H9 (cell line): ENCODE measurements around the gene RNF31. TPM values are rescaled to one million over a fixed set of nuclear protein-coding genes. Genes with fewer than 3 reads are reported as not detected.

Source experiments
- DNase-seq: peaks from one replicate; pipeline ENCODE4 v3.0.0-alpha.2; 2017
- H2AFZ ChIP-seq: one replicate; pipeline ENCODE4 v1.6.1; 2013; ENCODE audit warnings: mild to moderate bottlenecking, low read length, control low read depth, moderate library complexity
- H2AK5ac ChIP-seq: 2 replicates; pipeline ENCODE4 v1.6.1; 2013; ENCODE audit warnings: low read length, control low read depth, mixed read lengths; ENCODE audit not compliant: insufficient read length
- H2BK120ac ChIP-seq: one replicate; pipeline ENCODE4 v1.6.1; 2013; ENCODE audit warnings: low read depth, mild to moderate bottlenecking, low read length, control low read depth, inconsistent platforms; ENCODE audit not compliant: poor library complexity, severe bottlenecking
- H2BK12ac ChIP-seq: 2 replicates; pipeline ENCODE4 v1.6.1; 2013; ENCODE audit warnings: low read length, control low read depth, mixed read lengths, low read depth; ENCODE audit not compliant: insufficient read length
- H2BK15ac ChIP-seq: 2 replicates; pipeline ENCODE4 v1.6.1; 2013; ENCODE audit warnings: low read depth, low read length, control low read depth
- H2BK20ac ChIP-seq: one replicate; pipeline ENCODE4 v1.6.1; 2013; ENCODE audit warnings: low read depth, mild to moderate bottlenecking, low read length, control low read depth, inconsistent platforms; ENCODE audit not compliant: poor library complexity, severe bottlenecking
- H2BK5ac ChIP-seq: 2 replicates; pipeline ENCODE4 v1.6.1; 2013; ENCODE audit warnings: low read length, control low read depth, mixed read lengths; ENCODE audit not compliant: insufficient read length
- H3K14ac ChIP-seq: 2 replicates; pipeline ENCODE4 v1.6.1; 2013; ENCODE audit warnings: low read length, control low read depth; ENCODE audit not compliant: insufficient read depth
- H3K18ac ChIP-seq: 2 replicates; pipeline ENCODE4 v1.6.1; 2013; ENCODE audit warnings: low read depth, mild to moderate bottlenecking, mixed read lengths, low read length, control low read depth; ENCODE audit not compliant: insufficient read length
- H3K23ac ChIP-seq: 2 replicates; pipeline ENCODE4 v1.6.1; 2013; ENCODE audit warnings: low read length, control low read depth, mixed read lengths, low read depth; ENCODE audit not compliant: insufficient read length
- H3K23me2 ChIP-seq: 2 replicates; pipeline ENCODE4 v1.6.1; 2013; ENCODE audit warnings: low read depth, mild to moderate bottlenecking, mixed read lengths, low read length, control low read depth; ENCODE audit not compliant: insufficient read length, poor library complexity, severe bottlenecking
- H3K27ac ChIP-seq: 2 replicates; pipeline ENCODE4 v1.5.1; 2013; ENCODE audit warnings: low read length, control low read depth, mixed read lengths, low read depth; ENCODE audit not compliant: insufficient read length
- H3K27me3 ChIP-seq: 2 replicates; pipeline ENCODE4 v1.6.1; 2013; ENCODE audit warnings: low read length, control low read depth, inconsistent platforms; ENCODE audit not compliant: insufficient read depth
- H3K4ac ChIP-seq: 2 replicates; pipeline ENCODE4 v1.6.1; 2013; ENCODE audit warnings: low read depth, mild to moderate bottlenecking, control low read depth, inconsistent platforms, low read length, moderate library complexity
- H3K4me1 ChIP-seq: 2 replicates; pipeline ENCODE4 v1.6.1; 2013; ENCODE audit warnings: low read length, control low read depth, inconsistent platforms; ENCODE audit not compliant: insufficient read depth
- H3K4me2 ChIP-seq: 2 replicates; pipeline ENCODE4 v1.6.1; 2013; ENCODE audit warnings: low read length, control low read depth, mixed read lengths; ENCODE audit not compliant: insufficient read length, insufficient read depth
- H3K56ac ChIP-seq: 2 replicates; pipeline ENCODE4 v1.6.1; 2013; ENCODE audit warnings: low read depth, mild to moderate bottlenecking, mixed read lengths, low read length, control low read depth; ENCODE audit not compliant: insufficient read length
- H3K79me1 ChIP-seq: 2 replicates; pipeline ENCODE4 v1.6.1; 2013; ENCODE audit warnings: low read depth, mild to moderate bottlenecking, moderate library complexity, low read length, control low read depth, inconsistent platforms; ENCODE audit not compliant: insufficient read depth, poor library complexity, severe bottlenecking
- H3K79me2 ChIP-seq: 2 replicates; pipeline ENCODE4 v1.6.1; 2013; ENCODE audit warnings: low read length, control low read depth, inconsistent platforms; ENCODE audit not compliant: insufficient read depth
- H3K9ac ChIP-seq: 2 replicates; pipeline ENCODE4 v1.6.1; 2013; ENCODE audit warnings: low read length, control low read depth, mixed read lengths; ENCODE audit not compliant: insufficient read length; ENCODE audit errors: extremely low read depth
- H3K9me3 ChIP-seq: one replicate; pipeline ENCODE4 v1.6.1; 2013; ENCODE audit warnings: low read depth, low read length, inconsistent platforms; ENCODE audit not compliant: control insufficient read depth
- H3T11ph ChIP-seq: one replicate; pipeline ENCODE4 v1.6.1; 2013; ENCODE audit warnings: mild to moderate bottlenecking, low read length, control low read depth, inconsistent platforms
- H4K20me1 ChIP-seq: one replicate; pipeline ENCODE4 v1.6.1; 2013; ENCODE audit not compliant: control insufficient read depth, insufficient read length, insufficient read depth
- H4K5ac ChIP-seq: 2 replicates; pipeline ENCODE4 v1.6.1; 2013; ENCODE audit warnings: low read depth, mild to moderate bottlenecking, mixed read lengths, low read length, control low read depth; ENCODE audit not compliant: insufficient read length
- H4K8ac ChIP-seq: replicated peaks from 2 replicates; pipeline ENCODE4 v1.6.1; 2013; ENCODE audit warnings: low read length, control low read depth, mixed read lengths, low read depth; ENCODE audit not compliant: insufficient read length
- H4K91ac ChIP-seq: 2 replicates; pipeline ENCODE4 v1.6.1; 2013; ENCODE audit warnings: low read depth, mild to moderate bottlenecking, moderate library complexity, mixed read lengths, low read length, control low read depth; ENCODE audit not compliant: insufficient read length
- H3K27ac Mint-ChIP-seq, 3 experiments: 2 replicates in 2 of 3; 3 replicates in 1 of 3; pipeline ENCODE4 v1.8.0; 2020 to 2021; ENCODE audit warnings: mixed read lengths in 3 of 3, mild to moderate bottlenecking in 1 of 3, moderate library complexity in 1 of 3
- H3K27me3 Mint-ChIP-seq: 2 replicates; pipeline ENCODE4 v1.8.0; 2021; ENCODE audit warnings: low read depth, mild to moderate bottlenecking, moderate library complexity, mixed read lengths
- H3K36me3 Mint-ChIP-seq, 3 experiments: 2 replicates in 2 of 3; 3 replicates in 1 of 3; pipeline ENCODE4 v1.8.0; 2020 to 2021; ENCODE audit warnings: low read depth in 3 of 3, mixed read lengths in 3 of 3; ENCODE audit not compliant: insufficient read depth in 1 of 3
- H3K4me1 Mint-ChIP-seq, 2 experiments: 2 replicates each; pipeline ENCODE4 v1.8.0; 2020; ENCODE audit warnings: mixed read lengths in 2 of 2
- H3K4me3 Mint-ChIP-seq, 2 experiments: 2 replicates in 1 of 2; 3 replicates in 1 of 2; pipeline ENCODE4 v1.8.0; 2020 to 2021; ENCODE audit warnings: mild to moderate bottlenecking in 2 of 2, mixed read lengths in 2 of 2, moderate library complexity in 1 of 2
- H3K9me3 Mint-ChIP-seq, 2 experiments: 2 replicates in 1 of 2; 3 replicates in 1 of 2; pipeline ENCODE4 v1.8.0; 2020; ENCODE audit warnings: mild to moderate bottlenecking in 2 of 2, mixed read lengths in 2 of 2, moderate library complexity in 1 of 2
- WGBS: extraction: QIAGEN DNeasy Blood & Tissue Kit; methylation state at CpG from one replicate; pipeline ENCODE4 v1.1.7; 2013; ENCODE audit warnings: missing lambda C conversion rate, low lambda C conversion rate, mixed read lengths; ENCODE audit not compliant: insufficient read length; ENCODE audit errors: extremely low coverage; 5-methylcytosine and 5-hydroxymethylcytosine counted together
- total RNA-seq: library from RNA; stranded (reverse); gene quantifications from 2 replicates; pipeline ENCODE4 v1.2.1, GENCODE V29; 2021
- TF ChIP-seq, protein P1 (sequence below): fragments of 200-600 bp; sonication (generic); conservative IDR thresholded peaks from 3 replicates; pipeline ENCODE4 v1.8.0; 2021; ENCODE audit warnings: antibody characterized with exemption, mild to moderate bottlenecking

The RNF31 gene
- total RNA-seq, 1 experiment from 2014 or later = 87.3 TPM

DNA sequence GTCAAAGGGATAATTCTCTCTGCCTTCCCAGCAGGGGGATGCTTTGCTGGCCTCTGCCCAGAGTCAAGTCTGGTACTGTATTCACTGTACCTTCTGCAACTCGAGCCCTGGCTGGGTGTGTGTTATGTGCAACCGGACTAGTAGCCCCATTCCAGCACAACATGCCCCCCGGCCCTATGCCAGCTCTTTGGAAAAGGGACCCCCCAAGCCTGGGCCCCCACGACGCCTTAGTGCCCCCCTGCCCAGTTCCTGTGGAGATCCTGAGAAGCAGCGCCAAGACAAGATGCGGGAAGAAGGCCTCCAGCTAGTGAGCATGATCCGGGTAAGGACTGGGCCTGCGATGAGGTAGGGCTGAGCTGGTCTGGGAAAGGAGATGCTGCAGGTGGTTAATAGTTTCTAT is 3.3 kb downstream of the RNF31 start:
- no peak overlapping the region for H4K5ac ChIP-seq
- TF ChIP-seq, protein P1, sequence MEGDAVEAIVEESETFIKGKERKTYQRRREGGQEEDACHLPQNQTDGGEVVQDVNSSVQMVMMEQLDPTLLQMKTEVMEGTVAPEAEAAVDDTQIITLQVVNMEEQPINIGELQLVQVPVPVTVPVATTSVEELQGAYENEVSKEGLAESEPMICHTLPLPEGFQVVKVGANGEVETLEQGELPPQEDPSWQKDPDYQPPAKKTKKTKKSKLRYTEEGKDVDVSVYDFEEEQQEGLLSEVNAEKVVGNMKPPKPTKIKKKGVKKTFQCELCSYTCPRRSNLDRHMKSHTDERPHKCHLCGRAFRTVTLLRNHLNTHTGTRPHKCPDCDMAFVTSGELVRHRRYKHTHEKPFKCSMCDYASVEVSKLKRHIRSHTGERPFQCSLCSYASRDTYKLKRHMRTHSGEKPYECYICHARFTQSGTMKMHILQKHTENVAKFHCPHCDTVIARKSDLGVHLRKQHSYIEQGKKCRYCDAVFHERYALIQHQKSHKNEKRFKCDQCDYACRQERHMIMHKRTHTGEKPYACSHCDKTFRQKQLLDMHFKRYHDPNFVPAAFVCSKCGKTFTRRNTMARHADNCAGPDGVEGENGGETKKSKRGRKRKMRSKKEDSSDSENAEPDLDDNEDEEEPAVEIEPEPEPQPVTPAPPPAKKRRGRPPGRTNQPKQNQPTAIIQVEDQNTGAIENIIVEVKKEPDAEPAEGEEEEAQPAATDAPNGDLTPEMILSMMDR = no peak
- Mint-ChIP-seq H3K4me3 (no peak overlapping the region), H3K27me3 (no peaks in the 10 kb centered on the region), H3K36me3 (peaks cover 31 to 65% (median 58%) of the 10 kb centered on the region in 3 experiments), H3K4me1 (peaks cover 17 to 20% of the 10 kb centered on the region in 2 experiments), H3K27ac (no peak overlapping the region; a peak in 1 of 7 replicates), H3K9me3 (no peaks in the 10 kb centered on the region)
- no peak overlapping the region for H3K27ac ChIP-seq
- H3K79me2 ChIP-seq = peaks cover 8% of the 10 kb centered on the region; the same call in 1 of the 2 replicates
- no peak overlapping the region for H4K91ac ChIP-seq
- WGBS = no CpG with 5 or more reads among the region's 9 CpGs
- no peaks in the 10 kb centered on the region for H3K27me3 ChIP-seq
- no peak overlapping the region for H3T11ph ChIP-seq
- no peak overlapping the region for H3K14ac ChIP-seq
- H3K79me1 ChIP-seq = peaks cover 4% of the 10 kb centered on the region
- H2BK15ac ChIP-seq = no peak overlapping the region
- no peak overlapping the region for H3K18ac ChIP-seq
- H2BK120ac ChIP-seq = no peak overlapping the region
- no peak for DNase-seq
- no peak overlapping the region for H3K4me2 ChIP-seq
- H3K9me3 ChIP-seq = no peaks in the 10 kb centered on the region
- H3K56ac ChIP-seq = no peak overlapping the region
- no peak overlapping the region for H2AFZ ChIP-seq
- H2BK20ac ChIP-seq = no peak overlapping the region
- H4K8ac ChIP-seq = no peak overlapping the region
- H3K4ac ChIP-seq = no peak overlapping the region
- H3K4me1 ChIP-seq = no peaks in the 10 kb centered on the region
- H2AK5ac ChIP-seq = no peak overlapping the region
- peaks cover 19% of the 10 kb centered on the region for H3K23me2 ChIP-seq
- H3K23ac ChIP-seq = no peak overlapping the region
- no peak overlapping the region for H2BK12ac ChIP-seq
- H2BK5ac ChIP-seq = no peak overlapping the region
- no peaks in the 10 kb centered on the region for H4K20me1 ChIP-seq
- H3K9ac ChIP-seq = no peak overlapping the region
